ENCODE measurements around the gene SUOX. TPM values are rescaled to one million over a fixed set of nuclear protein-coding genes. Genes with fewer than 3 reads are reported as not detected.

Gene SUOX
- total and polyA plus RNA-seq, 2 of the 4 experiments (the other 2 are of a cell fraction) = 17.8 to 19.4 TPM

DNA sequence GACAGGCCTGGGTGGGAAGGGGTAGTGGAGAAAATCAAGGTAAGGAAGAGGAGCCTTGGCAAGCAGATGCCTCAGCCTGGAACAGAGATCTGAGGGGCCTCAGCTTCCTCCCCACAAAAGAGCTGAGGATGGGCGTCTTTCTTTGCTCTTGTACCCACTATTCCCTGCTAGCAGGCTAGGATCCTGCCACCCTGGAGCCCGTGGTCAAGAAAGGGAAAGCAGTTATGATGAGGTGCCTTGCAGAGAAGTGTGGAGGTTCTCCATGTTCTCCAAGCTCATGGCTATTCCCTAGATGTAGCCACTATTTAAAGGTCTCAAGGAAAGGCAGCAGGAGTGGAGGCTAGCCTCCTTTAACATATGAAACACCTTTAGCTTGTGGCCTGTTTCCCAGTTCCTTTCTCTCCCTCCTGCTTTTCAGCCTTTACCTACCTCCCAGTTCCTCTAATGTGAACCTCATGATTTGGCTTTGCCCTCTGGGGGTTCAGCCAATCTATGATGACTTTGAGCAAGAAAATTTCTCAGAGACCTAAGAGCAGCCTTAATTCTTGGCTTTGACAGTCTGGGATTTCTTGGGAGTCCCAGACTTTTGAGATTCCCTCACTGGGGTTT, 24.9 kb downstream of the SUOX start:
- TF ChIP-seq, protein P1, sequence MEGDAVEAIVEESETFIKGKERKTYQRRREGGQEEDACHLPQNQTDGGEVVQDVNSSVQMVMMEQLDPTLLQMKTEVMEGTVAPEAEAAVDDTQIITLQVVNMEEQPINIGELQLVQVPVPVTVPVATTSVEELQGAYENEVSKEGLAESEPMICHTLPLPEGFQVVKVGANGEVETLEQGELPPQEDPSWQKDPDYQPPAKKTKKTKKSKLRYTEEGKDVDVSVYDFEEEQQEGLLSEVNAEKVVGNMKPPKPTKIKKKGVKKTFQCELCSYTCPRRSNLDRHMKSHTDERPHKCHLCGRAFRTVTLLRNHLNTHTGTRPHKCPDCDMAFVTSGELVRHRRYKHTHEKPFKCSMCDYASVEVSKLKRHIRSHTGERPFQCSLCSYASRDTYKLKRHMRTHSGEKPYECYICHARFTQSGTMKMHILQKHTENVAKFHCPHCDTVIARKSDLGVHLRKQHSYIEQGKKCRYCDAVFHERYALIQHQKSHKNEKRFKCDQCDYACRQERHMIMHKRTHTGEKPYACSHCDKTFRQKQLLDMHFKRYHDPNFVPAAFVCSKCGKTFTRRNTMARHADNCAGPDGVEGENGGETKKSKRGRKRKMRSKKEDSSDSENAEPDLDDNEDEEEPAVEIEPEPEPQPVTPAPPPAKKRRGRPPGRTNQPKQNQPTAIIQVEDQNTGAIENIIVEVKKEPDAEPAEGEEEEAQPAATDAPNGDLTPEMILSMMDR (conservative IDR thresholded peaks at IDR 0.05; ENCODE audit: low read depth, low read length) = 0 out of 2 replicates have a peak, but pooled peaks have one; percentile 3
- TF ChIP-seq CEBPB (IDR thresholded peaks at IDR 0.05; ENCODE audit: low read depth, low read length) = no peak
- Histone ChIP-seq H3K9me3 (ENCODE audit: control insufficient read depth, insufficient read depth, low read length) (no peaks in the 10 kb centered on the region), H4K91ac (ENCODE audit: insufficient read depth, low read depth, low read length) (peak overlapping the region; percentile 79), H3K79me1 (ENCODE audit: low read depth in 1 of 2, low read length in 2 of 2) (peaks cover 0 to 15% of the 10 kb centered on the region in 2 experiments; a peak in 3 of 4 replicates), H3K36me3 (ENCODE audit: control insufficient read depth, insufficient read depth, low read length) (peaks cover 17% of the 10 kb centered on the region; the same call in 1 of the 2 replicates), H4K20me1 (ENCODE audit: insufficient read depth, low read length) (no peaks in the 10 kb centered on the region), H3K27ac (ENCODE audit: insufficient read depth, low read length) (peak overlapping the region; percentile 70; the same call in 1 of the 2 replicates), H4K8ac (ENCODE audit: low read depth in 2 of 2, low read length in 2 of 2) (peak overlapping the region; percentile 94 to 99), H2AK9ac (replicated peaks; ENCODE audit: low read depth, low read length, poor library complexity) (peak overlapping the region; percentile 97), H3K9me1 (ENCODE audit: insufficient read depth, low read length) (peaks cover 8% of the 10 kb centered on the region; the same call in 1 of the 2 replicates), H3K27me3 (ENCODE audit: control insufficient read depth, insufficient read depth, low read length) (no peaks in the 10 kb centered on the region), H3K23ac (ENCODE audit: low read depth, low read length) (peak overlapping the region; percentile 94), H3K4me1 (ENCODE audit: control insufficient read depth, insufficient read depth, low read length) (peaks cover 17% of the 10 kb centered on the region), H3K14ac (replicated peaks; ENCODE audit: low read depth, low read length) (peak overlapping the region; percentile 90), H3K4me3 (ENCODE audit: insufficient read depth, low read depth, low read length) (peak overlapping the region; percentile 26), H2BK15ac (ENCODE audit: low read depth, low read length) (no peak overlapping the region), H2BK5ac (ENCODE audit: low read depth, low read length, poor library complexity, severe bottlenecking) (no peak overlapping the region), H3K9ac (ENCODE audit: low read depth, low read length) (peak overlapping the region; percentile 85), H3K18ac (ENCODE audit: low read depth, low read length) (peak overlapping the region; percentile 22; the same call in 1 of the 2 replicates), H2AFZ (replicated peaks; ENCODE audit: low read length, poor library complexity) (peak overlapping the region; percentile 97), H3K56ac (ENCODE audit: extremely low read depth, insufficient read depth, low read length) (no peak overlapping the region), H3K4me2 (ENCODE audit: low read depth, low read length) (peak overlapping the region; percentile 74), H2BK20ac (ENCODE audit: low read depth, low read length) (no peak overlapping the region), H2BK120ac (ENCODE audit: low read depth, low read length) (no peak overlapping the region), H2AK5ac (ENCODE audit: low read depth, low read length) (peak overlapping the region; percentile 94; the same call in 1 of the 2 replicates), H4K5ac (ENCODE audit: low read depth, low read length) (peak overlapping the region; percentile 65), H3K4ac (ENCODE audit: low read depth, low read length) (peak overlapping the region; percentile 89)
- POLR2A ChIA-PET (ENCODE audit: unreplicated experiment) = no interaction called here
- BruUV-seq (replicated peaks) = no TSS peak
- no CpG with 5 or more reads among the region's 2 CpGs for WGBS, 2 experiments (ENCODE audit: extremely low coverage in 2 of 2, insufficient read length in 1 of 2)
- in situ Hi-C loops (cut with MboI; ENCODE audit: low sequenced_read_pairs) (no loop called here), dilution Hi-C loops (cut with HindIII; ENCODE audit: low sequenced_read_pairs, unreplicated experiment) (no loop called here), intact Hi-C loops (cut with micrococcal nuclease) (loop anchor here (1.0 kb wide), 1 partner anchor 7 kb away; no protein-coding TSS in a partner anchor)
- CTCF ChIA-PET = interaction anchor here (1.1 kb wide), 1 partner anchor 8 kb away, joined by 3 read pairs; no protein-coding TSS in a partner anchor
- DNase-seq (no peak), ATAC-seq (ENCODE audit: low read depth) (peak; percentile 5; the same call in 1 of the 2 replicates)

Measured in IMR-90 (cell line).